ENCODE results near the gene ASAH2.

- TF ChIP-seq, protein P1, sequence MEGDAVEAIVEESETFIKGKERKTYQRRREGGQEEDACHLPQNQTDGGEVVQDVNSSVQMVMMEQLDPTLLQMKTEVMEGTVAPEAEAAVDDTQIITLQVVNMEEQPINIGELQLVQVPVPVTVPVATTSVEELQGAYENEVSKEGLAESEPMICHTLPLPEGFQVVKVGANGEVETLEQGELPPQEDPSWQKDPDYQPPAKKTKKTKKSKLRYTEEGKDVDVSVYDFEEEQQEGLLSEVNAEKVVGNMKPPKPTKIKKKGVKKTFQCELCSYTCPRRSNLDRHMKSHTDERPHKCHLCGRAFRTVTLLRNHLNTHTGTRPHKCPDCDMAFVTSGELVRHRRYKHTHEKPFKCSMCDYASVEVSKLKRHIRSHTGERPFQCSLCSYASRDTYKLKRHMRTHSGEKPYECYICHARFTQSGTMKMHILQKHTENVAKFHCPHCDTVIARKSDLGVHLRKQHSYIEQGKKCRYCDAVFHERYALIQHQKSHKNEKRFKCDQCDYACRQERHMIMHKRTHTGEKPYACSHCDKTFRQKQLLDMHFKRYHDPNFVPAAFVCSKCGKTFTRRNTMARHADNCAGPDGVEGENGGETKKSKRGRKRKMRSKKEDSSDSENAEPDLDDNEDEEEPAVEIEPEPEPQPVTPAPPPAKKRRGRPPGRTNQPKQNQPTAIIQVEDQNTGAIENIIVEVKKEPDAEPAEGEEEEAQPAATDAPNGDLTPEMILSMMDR (IDR thresholded peaks at IDR 0.05) = no peak
- no peak for TF ChIP-seq POLR2A (IDR thresholded peaks at IDR 0.05)
Measured at GRCh38 chr10:50248598-50248997, 2.7 kb downstream of the ASAH2 start.

Measured in heart left ventricle (tissue), 13 donors.